Neural crest cell (in vitro differentiated cells): ENCODE results near the gene PLA2G2D. TPM values are rescaled to one million over a fixed set of nuclear protein-coding genes. Genes with fewer than 3 reads are reported as not detected.

ENCODE experiments used
- DNase-seq: peaks from one replicate; pipeline ENCODE4 v3.0.0; 2021; ENCODE audit warnings: low read depth, mixed read lengths, low spot score
- H3K27ac Mint-ChIP-seq: one replicate; pipeline ENCODE4 v1.8.0; 2021; ENCODE audit warnings: mild to moderate bottlenecking, mixed read lengths; ENCODE audit not compliant: unreplicated experiment
- H3K27me3 Mint-ChIP-seq: 2 replicates; pipeline ENCODE4 v1.8.0; 2021; ENCODE audit warnings: low read depth, mild to moderate bottlenecking, mixed read lengths
- H3K36me3 Mint-ChIP-seq: 2 replicates; pipeline ENCODE4 v1.8.0; 2021; ENCODE audit warnings: low read depth, mild to moderate bottlenecking, mixed read lengths
- H3K4me1 Mint-ChIP-seq: 2 replicates; pipeline ENCODE4 v1.8.0; 2021; ENCODE audit warnings: mixed read lengths
- H3K4me3 Mint-ChIP-seq: one replicate; pipeline ENCODE4 v1.8.0; 2021; ENCODE audit warnings: mild to moderate bottlenecking, mixed read lengths
- H3K9me3 Mint-ChIP-seq: 2 replicates; pipeline ENCODE4 v1.8.0; 2021; ENCODE audit warnings: mixed read lengths
- total RNA-seq: library from RNA; stranded (reverse); gene quantifications from 2 replicates; pipeline ENCODE4 v1.2.1, GENCODE V29; 2021
- TF ChIP-seq, protein P1 (sequence below): fragments of 200-600 bp; sonication (generic); conservative IDR thresholded peaks from 2 replicates; pipeline ENCODE4 v1.5.0; 2021; ENCODE audit warnings: antibody characterized with exemption, mild to moderate bottlenecking

Gene PLA2G2D
- total RNA-seq, 1 donor from 2014 or later = not detected

GRCh38 chr1:20120796-20121195 is 1.5 kb upstream of the PLA2G2D start:
- H3K4me3 Mint-ChIP-seq = no peak overlapping the region
- peaks cover 13% of the 10 kb centered on the region for H3K27me3 Mint-ChIP-seq
- DNase-seq = no peak

GRCh38 chr1:20117236-20117635 is 2.1 kb downstream of the PLA2G2D start:
- TF ChIP-seq, protein P1, sequence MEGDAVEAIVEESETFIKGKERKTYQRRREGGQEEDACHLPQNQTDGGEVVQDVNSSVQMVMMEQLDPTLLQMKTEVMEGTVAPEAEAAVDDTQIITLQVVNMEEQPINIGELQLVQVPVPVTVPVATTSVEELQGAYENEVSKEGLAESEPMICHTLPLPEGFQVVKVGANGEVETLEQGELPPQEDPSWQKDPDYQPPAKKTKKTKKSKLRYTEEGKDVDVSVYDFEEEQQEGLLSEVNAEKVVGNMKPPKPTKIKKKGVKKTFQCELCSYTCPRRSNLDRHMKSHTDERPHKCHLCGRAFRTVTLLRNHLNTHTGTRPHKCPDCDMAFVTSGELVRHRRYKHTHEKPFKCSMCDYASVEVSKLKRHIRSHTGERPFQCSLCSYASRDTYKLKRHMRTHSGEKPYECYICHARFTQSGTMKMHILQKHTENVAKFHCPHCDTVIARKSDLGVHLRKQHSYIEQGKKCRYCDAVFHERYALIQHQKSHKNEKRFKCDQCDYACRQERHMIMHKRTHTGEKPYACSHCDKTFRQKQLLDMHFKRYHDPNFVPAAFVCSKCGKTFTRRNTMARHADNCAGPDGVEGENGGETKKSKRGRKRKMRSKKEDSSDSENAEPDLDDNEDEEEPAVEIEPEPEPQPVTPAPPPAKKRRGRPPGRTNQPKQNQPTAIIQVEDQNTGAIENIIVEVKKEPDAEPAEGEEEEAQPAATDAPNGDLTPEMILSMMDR = no peak
- DNase-seq = no peak
- H3K27me3 Mint-ChIP-seq = peaks cover 11% of the 10 kb centered on the region
- no peaks in the 10 kb centered on the region for H3K9me3 Mint-ChIP-seq
- H3K27ac Mint-ChIP-seq = no peak overlapping the region
- no peaks in the 10 kb centered on the region for H3K36me3 Mint-ChIP-seq
- H3K4me1 Mint-ChIP-seq = no peaks in the 10 kb centered on the region
- H3K4me3 Mint-ChIP-seq = no peak overlapping the region

More at GRCh38 chr1:20120796-20121195, 1.5 kb upstream of the PLA2G2D start:
- TF ChIP-seq, protein P1 = no peak
- no peaks in the 10 kb centered on the region for H3K9me3 Mint-ChIP-seq
- H3K36me3 Mint-ChIP-seq = no peaks in the 10 kb centered on the region
- H3K4me1 Mint-ChIP-seq = peaks cover 4% of the 10 kb centered on the region
- H3K27ac Mint-ChIP-seq = no peak overlapping the region

DNA sequence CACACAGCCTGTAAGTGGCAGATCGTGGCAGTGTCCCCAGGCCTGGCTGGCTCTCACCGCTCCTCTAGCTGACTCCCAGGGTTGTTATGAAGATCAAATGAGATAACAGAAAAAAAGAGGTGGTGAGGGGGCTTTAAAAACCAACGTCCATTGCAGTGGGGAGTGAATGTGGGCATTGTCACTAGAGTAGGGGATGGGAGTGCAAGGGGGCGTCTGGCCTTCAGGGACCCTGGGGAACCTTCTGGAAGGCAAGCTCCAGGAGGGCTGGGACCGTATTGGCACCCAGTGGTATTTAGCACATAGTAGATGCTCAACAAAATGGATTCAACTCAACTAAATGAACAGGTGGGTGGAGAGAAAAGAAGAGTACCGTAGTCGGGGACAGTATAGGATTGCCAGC is 3.4 kb downstream of the PLA2G2D start:
- H3K4me3 Mint-ChIP-seq = no peak overlapping the region
- H3K4me1 Mint-ChIP-seq = no peaks in the 10 kb centered on the region
- TF ChIP-seq, protein P1 = no peak
- DNase-seq = no peak
- H3K27ac Mint-ChIP-seq = no peak overlapping the region
- H3K9me3 Mint-ChIP-seq = no peaks in the 10 kb centered on the region
- peaks cover 8% of the 10 kb centered on the region for H3K27me3 Mint-ChIP-seq
- H3K36me3 Mint-ChIP-seq = no peaks in the 10 kb centered on the region

DNA sequence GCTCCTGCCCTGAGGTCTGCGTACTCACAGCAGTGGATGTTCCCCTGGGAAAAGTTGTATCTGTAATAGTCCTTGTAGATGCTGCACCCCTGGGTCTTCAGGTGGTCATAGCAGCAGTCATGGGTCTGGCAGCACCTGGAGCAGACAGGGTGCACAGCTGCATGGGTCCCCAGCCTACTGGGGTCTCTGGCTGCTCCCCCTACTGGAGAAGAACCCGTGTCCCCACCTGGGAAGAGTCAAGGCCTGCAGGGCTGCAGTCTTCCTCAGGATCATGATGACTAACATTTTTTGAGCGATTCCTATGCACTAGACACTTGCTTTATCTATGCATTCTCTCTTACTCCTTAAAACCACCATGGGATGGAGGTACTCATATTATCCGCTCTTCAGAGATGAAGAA is 3.9 kb downstream of the PLA2G2D start:
- no peak overlapping the region for H3K4me3 Mint-ChIP-seq
- no peaks in the 10 kb centered on the region for H3K4me1 Mint-ChIP-seq
- H3K27ac Mint-ChIP-seq = no peak overlapping the region
- TF ChIP-seq, protein P1 = no peak
- H3K36me3 Mint-ChIP-seq = no peaks in the 10 kb centered on the region
- H3K27me3 Mint-ChIP-seq = peaks cover 8% of the 10 kb centered on the region
- no peaks in the 10 kb centered on the region for H3K9me3 Mint-ChIP-seq
- no peak for DNase-seq

DNA sequence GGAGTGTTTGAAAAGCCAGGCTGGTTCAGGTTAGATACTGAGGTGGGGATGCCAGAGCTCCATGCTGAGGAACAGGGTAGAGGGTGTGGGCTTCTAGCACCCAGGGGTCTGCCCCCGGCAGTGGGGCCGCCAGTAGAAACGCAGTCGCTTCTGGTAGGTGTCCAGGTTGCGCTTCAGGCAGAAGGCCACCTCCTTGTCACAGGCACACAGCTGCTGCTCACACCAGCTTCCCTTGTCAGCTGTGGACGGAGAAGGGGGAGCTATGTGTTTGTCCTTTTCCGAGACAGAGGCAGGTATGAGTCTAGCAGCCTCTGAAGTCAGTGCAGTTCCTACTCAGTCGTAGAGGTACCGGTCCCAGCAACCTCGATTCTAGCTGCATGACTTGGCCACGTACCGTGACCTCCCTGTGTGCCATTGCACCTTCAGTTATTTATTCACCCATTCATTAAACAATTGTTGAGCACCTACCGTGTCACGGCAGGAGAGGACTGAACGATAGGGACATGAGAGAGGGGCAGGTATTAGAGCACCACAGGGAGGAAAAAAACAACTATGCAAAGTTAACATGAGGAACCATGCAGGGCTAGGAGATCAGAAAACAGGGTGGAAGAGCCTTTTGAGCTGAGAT is 5.2 kb downstream of the PLA2G2D start:
- H3K36me3 Mint-ChIP-seq = no peaks in the 10 kb centered on the region
- TF ChIP-seq, protein P1 = no peak
- H3K4me3 Mint-ChIP-seq = no peak overlapping the region
- peaks cover 4% of the 10 kb centered on the region for H3K4me1 Mint-ChIP-seq
- peaks cover 3% of the 10 kb centered on the region for H3K27me3 Mint-ChIP-seq
- DNase-seq = no peak
- H3K27ac Mint-ChIP-seq = no peak overlapping the region
- no peaks in the 10 kb centered on the region for H3K9me3 Mint-ChIP-seq
